D721Med (cell line): Measurements from ENCODE around the gene GSE1.
A peak's percentile ranks its signal among the peaks of the same experiment; 100 is the strongest.

ENCODE experiments used
- DNase-seq: peaks from one replicate; pipeline ENCODE4 v3.0.0; 2011; ENCODE audit warnings: low spot score; ENCODE audit not compliant: insufficient read length
- FAIRE-seq: peaks from 2 replicates; lab custom pipeline; 2011; peaks lifted over from hg19 to GRCh38; lab: Jason Lieb, UNC
- CTCF ChIP-seq: IDR thresholded peaks from 2 replicates; pipeline ENCODE4 v1.5.1; 2012; ENCODE audit warnings: mild to moderate bottlenecking, control low read depth; ENCODE audit not compliant: insufficient read depth; ENCODE audit errors: missing control alignments

Gene GSE1

DNA sequence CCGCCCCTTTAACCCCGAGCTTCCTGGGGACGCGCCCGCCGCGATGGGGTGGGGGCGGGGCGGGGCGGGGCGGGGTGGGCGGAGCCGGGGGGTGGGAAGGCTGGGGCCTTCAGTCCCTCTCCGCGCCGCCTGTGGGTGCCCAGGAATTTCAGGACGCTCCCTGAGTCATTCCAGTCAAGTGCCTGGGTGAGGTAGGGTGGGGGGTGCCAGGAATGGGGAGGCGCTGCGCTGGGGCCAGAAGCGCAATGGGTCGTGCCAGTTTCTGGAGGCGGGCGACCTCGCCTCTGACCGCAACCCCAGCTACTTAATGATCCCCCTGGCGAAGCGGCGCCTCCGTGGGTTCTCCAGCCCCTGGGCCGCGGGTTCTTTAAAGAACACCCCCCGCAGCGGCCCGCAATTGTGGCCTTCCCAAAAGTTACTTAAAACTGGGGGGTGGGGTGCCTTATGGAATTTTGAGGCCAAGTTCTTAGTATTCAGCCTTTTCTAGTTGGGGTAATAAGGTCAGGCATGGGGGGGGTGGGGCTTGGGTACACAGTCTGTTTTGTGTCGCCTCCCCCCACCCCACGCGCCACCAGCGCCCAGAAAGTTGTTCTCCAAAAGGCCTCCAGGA is 826 bp upstream of the GSE1 start:
- no peak for FAIRE-seq
- no peak for DNase-seq
- no peak for TF ChIP-seq CTCF

DNA sequence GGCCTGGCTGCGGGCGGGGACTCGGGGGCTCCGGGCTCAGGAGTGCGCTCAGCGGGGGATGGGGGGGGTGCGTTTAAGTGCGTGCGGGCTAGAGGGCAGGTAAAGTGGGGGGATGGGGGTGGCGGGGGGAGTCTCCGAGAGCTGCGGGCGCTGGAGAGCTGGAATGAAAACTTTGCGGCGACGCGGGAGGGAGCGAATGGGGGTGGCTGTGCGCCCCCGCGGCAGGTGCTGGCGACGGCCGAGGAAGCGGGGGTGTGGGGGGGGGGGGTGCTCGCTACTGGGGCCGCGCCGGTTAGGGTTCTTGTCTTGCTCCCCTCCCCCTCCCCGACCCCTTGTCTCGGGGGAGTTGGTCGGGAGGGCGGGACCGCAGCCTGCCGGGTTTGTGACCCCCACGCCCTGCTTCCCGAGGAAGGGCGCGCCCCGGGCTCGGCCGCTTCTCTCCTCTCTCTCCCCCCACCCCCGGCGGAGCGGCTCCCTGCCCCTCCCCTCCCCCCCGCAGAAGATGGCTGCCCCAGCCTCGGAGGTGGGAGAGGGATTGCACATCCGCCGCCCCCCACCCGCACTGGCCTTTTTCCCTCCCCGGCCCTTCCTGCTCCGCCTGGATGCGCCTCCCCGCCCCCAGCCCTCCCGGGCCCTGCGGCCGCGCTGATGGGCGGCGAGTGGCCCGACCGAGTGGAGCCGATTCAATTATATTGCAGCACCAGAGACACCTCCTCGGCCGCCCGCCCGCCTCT is 649 bp downstream of the GSE1 start:
- TF ChIP-seq CTCF, result no peak
- no peak for DNase-seq
- FAIRE-seq, result no peak

GRCh38 chr16:85614338-85615013 is 1.4 kb downstream of the GSE1 start:
- no peak for FAIRE-seq
- no peak for TF ChIP-seq CTCF
- DNase-seq, result no peak

DNA sequence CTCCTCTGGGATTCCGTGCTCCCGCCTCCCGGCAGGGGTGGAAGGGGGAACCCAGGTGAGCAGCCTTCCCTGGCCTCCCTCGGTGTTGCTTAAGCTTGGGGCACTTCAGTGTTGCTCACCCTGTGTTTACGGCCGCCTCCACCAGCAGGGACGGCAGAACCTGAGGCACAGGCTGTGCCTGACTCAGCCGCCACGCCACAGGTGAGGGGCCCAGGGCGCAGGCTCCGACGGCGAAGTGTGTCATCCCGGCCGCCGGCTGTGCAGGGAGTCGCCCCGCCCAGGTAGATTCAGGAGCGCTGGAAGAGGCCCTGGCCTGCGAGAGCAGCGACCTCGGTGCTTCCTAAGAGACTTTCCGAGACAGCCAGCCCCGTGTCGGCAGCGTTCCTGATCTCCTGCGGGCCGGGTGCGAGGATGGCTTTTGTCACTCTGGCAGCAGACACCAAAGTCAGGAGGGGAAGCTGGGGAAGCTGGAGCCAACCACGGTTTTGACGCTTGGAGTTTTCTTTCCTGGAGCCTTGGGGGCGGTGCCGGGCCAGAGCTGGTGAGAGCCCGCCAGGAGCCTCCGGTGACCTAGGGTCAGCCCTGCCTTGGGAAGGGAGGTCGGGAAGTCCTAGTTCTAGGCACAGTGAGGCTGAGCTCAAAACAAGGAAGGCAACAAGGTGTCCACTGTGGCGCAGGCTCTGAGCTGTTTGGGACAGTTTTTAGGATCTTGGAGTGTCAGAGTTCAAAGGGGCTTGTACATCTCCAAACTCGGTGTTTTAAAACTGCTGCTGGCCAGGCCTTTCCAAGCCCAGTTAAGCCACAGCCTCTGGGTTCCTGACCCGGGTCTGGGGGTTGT is 2.1 kb downstream of the GSE1 start:
- no peak for DNase-seq
- no peak for TF ChIP-seq CTCF
- FAIRE-seq, result no peak

- peak; percentile 71 for TF ChIP-seq CTCF
- no peak for DNase-seq
- FAIRE-seq, result no peak
Measured at GRCh38 chr16:85615852-85616606, 2.9 kb downstream of the GSE1 start.

- DNase-seq, result no peak
- no peak for TF ChIP-seq CTCF
- no peak for FAIRE-seq
Measured at GRCh38 chr16:85616607-85617321, 3.6 kb downstream of the GSE1 start.
